K562 (cell line): Measurements from ENCODE around the gene TALDO1. TPM values are rescaled to one million over a fixed set of nuclear protein-coding genes. Genes with fewer than 3 reads are reported as not detected.

Source experiments
- ATAC-seq: fragments of 200-7000 bp; cut with Tn5 transposase; 3 replicates; pipeline ENCODE4 v1.9.1; 2020; ENCODE audit warnings: moderate library complexity
- BruUV-seq: library from RNA; stranded (reverse); fragments of 400-500 nt; replicated peaks from 2 replicates; lab custom pipeline; 2021; lab: Mats Ljungman, UMichigan
- CTCF ChIA-PET: fragments of 300-600 bp; formaldehyde crosslinking; extraction: SDS; loops from one replicate; lab custom pipeline; 2021; ENCODE audit warnings: low intra/inter-chr PET ratio; lab: Yijun Ruan, JAX
- POLR2A ChIA-PET: fragments of 300-600, 350-650 bp; sonication (Branson Sonifier 250); formaldehyde crosslinking; extraction: SDS; loops from one replicate; lab custom pipeline; 2021; ENCODE audit warnings: antibody characterized with exemption, inconsistent platforms; lab: Yijun Ruan, JAX
- DNase-seq, 4 experiments: peaks; one replicate each; pipeline versions ENCODE4 v3.0.0 to v3.0.0-alpha.2; 2011 to 2018; ENCODE audit warnings: low spot score in 3 of 4, mixed read lengths in 3 of 4; ENCODE audit errors: extremely low read depth in 1 of 4
- FAIRE-seq: peaks from 2 replicates; lab custom pipeline; 2011; peaks lifted over from hg19 to GRCh38; lab: Jason Lieb, UNC
- H2AFZ ChIP-seq: 2 replicates; pipeline ENCODE4 v1.6.0; 2011; ENCODE audit warnings: low read depth, low read length, control low read depth, inconsistent platforms
- H3K27ac ChIP-seq: fragments of 200-600 bp; 3 replicates; pipeline ENCODE4 v1.8.0; 2011; ENCODE audit warnings: low read depth, mild to moderate bottlenecking, control low read depth, inconsistent platforms, low read length, moderate library complexity, mixed read lengths; ENCODE audit errors: extremely low read depth
- H3K27me3 ChIP-seq, 2 experiments: fragments of 300-600 bp in 1 of 2; 2 replicates in 1 of 2; 3 replicates in 1 of 2; pipeline versions ENCODE4 v1.6.0 to v1.8.0; 2011; ENCODE audit warnings: inconsistent platforms in 2 of 2, low read length in 2 of 2, mild to moderate bottlenecking in 1 of 2, mixed read lengths in 1 of 2, moderate library complexity in 1 of 2; ENCODE audit not compliant: control insufficient read depth in 2 of 2, insufficient read depth in 2 of 2
- H3K36me3 ChIP-seq: fragments of 300-600 bp; 3 replicates; pipeline ENCODE4 v1.8.0; 2011; ENCODE audit warnings: mild to moderate bottlenecking, low read length, inconsistent platforms; ENCODE audit not compliant: control insufficient read depth, insufficient read depth
- H3K4me1 ChIP-seq, 2 experiments: fragments of 200-600 bp in 1 of 2; replicated peaks in 1 of 2; 2 replicates in 1 of 2; 3 replicates in 1 of 2; pipeline versions ENCODE4 v1.5.1 to v1.8.0; 2011; ENCODE audit warnings: inconsistent platforms in 2 of 2, low read length in 2 of 2, mild to moderate bottlenecking in 1 of 2, mixed read lengths in 1 of 2, moderate library complexity in 1 of 2; ENCODE audit not compliant: control insufficient read depth in 2 of 2, insufficient read depth in 2 of 2
- H3K4me2 ChIP-seq: 2 replicates; pipeline ENCODE4 v1.6.1; 2011; ENCODE audit warnings: low read length, control low read depth, inconsistent platforms, mixed read lengths; ENCODE audit not compliant: insufficient read depth
- H3K4me3 ChIP-seq: fragments of 200-600 bp; sonication (generic), shearing (Covaris generic); 2 replicates; pipeline ENCODE4 v1.5.1; 2016; ENCODE audit warnings: control low read depth, inconsistent platforms
- H3K79me2 ChIP-seq: fragments of 200-600 bp; 3 replicates; pipeline ENCODE4 v1.8.0; 2011; ENCODE audit warnings: low read length, inconsistent platforms; ENCODE audit not compliant: control insufficient read depth, insufficient read depth
- H3K9ac ChIP-seq, 2 experiments: 2 replicates each; pipeline versions ENCODE4 v1.6.0 to v1.6.1; 2011; ENCODE audit warnings: low read depth in 2 of 2, low read length in 2 of 2, control low read depth in 1 of 2, inconsistent platforms in 1 of 2, mild to moderate bottlenecking in 1 of 2, mixed read lengths in 1 of 2; ENCODE audit not compliant: insufficient read depth in 1 of 2
- H3K9me1 ChIP-seq: one replicate; pipeline ENCODE4 v1.6.0; 2011; ENCODE audit warnings: inconsistent platforms, mild to moderate bottlenecking, low read length, moderate library complexity; ENCODE audit not compliant: control insufficient read depth, insufficient read depth
- H3K9me3 ChIP-seq: replicated peaks from 2 replicates; pipeline ENCODE4 v1.5.1; 2011; ENCODE audit warnings: low read depth, low read length, inconsistent platforms; ENCODE audit not compliant: control insufficient read depth, insufficient read depth
- H4K20me1 ChIP-seq: replicated peaks from 2 replicates; pipeline ENCODE4 v1.6.1; 2011; ENCODE audit warnings: low read length, inconsistent platforms, mixed read lengths; ENCODE audit not compliant: control insufficient read depth, insufficient read depth
- SPI1 ChIP-seq: IDR thresholded peaks from 2 replicates; pipeline ENCODE4 v1.6.1; 2011; ENCODE audit warnings: low read depth, low read length, control low read depth, borderline replicate concordance
- ZFX ChIP-seq: sonication (generic); formaldehyde crosslinking; IDR thresholded peaks from 2 replicates; pipeline ENCODE4 v1.8.0; 2022; ENCODE audit warnings: mild to moderate bottlenecking, missing genetic modification reagents, moderate library complexity
- WGBS: fragments of 100-300 bp; shearing (Covaris generic); methylation state at CpG from one replicate; pipeline ENCODE4 v1.1.6; 2016; ENCODE audit warnings: low coverage, mixed read lengths; ENCODE audit not compliant: insufficient coverage; ENCODE audit errors: missing lambda C conversion rate; 5-methylcytosine and 5-hydroxymethylcytosine counted together
- in situ Hi-C: fragments of 300-500 bp; cut with MboI; formaldehyde crosslinking; loops from 4 replicates; pipeline ENCODE4 v1.15.0; 2018; ENCODE audit warnings: inconsistent platforms, mixed read lengths
- intact Hi-C: fragments of 100-400 bp; cut with micrococcal nuclease; formaldehyde crosslinking; loops from 2 replicates; pipeline ENCODE4 v1.14.2; 2022
- polyA plus RNA-seq, 8 experiments: library from polyadenylated mRNA; depleted of rRNA in 4 of 8; stranded (reverse) in 5 of 8; unstranded in 3 of 8; fragments of >200 nt; fragmentation: Nextera tagmentation in 2 of 8; fragmentation: Illumina TruSeq in 1 of 8; extraction: Ambion mirVana in 2 of 8; extraction: Trizol in 1 of 8; gene quantifications; 2 replicates each; pipeline versions ENCODE4 v1.2.1 to v1.2.3, GENCODE V29; 2011 to 2014; ENCODE audit warnings: inconsistent platforms in 1 of 8, missing spikeins in 1 of 8
- total RNA-seq, 7 experiments: library from RNA; depleted of rRNA in 6 of 7; stranded (reverse); fragments of >200 nt in 6 of 7; fragmentation: Illumina TruSeq in 2 of 7; extraction: Trizol in 2 of 7; gene quantifications; 2 replicates each; pipeline versions ENCODE4 v1.2.1 to v1.2.3, GENCODE V29; 2011 to 2021; ENCODE audit warnings: low replicate concordance in 1 of 7
- TF ChIP-seq, protein P1 (sequence below): fragments of 200-800 bp; sonication (Bioruptor generic); IDR thresholded peaks from 2 replicates; pipeline ENCODE4 v1.6.1; 2017; ENCODE audit warnings: missing genetic modification characterization, missing compliant biosample characterization
- TF ChIP-seq, protein P2 (sequence below): fragments of 450-650 bp; IDR thresholded peaks from 2 replicates; pipeline ENCODE4 v1.6.1; 2017; ENCODE audit warnings: antibody characterized with exemption

TALDO1 gene
- total and polyA plus RNA-seq, 9 of the 15 experiments (the other 6 are each of a cell fraction or from before 2014, with no cell fraction given): 260 to 541 (median 441) TPM

DNA sequence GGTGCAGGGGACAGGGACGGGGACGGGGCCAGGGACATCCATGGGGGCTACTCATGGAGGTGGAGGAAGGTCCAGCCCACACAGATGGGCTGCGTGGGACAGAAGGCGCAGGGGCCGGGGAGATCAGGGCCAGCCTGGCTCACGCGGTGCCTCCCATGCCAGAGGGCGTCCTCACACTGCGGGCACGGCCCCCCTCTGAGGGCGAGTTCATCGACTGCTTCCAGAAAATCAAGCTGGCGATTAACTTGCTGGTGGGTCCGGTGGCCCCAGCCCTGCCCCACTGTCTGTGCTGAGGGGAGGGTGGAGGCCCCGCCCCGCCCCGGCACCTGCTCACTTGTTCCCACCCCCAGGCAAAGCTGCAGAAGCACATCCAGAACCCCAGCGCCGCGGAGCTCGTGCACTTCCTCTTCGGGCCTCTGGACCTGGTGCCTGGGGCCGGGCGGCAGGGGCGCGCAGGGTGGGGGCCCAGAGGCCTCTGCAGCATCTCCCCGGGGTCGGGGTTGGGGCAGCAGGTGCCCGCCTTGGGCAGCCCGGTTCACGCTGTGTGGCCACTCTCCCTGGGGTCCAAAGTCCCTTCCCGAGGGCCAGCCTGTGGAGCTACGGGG is 25.4 kb upstream of the TALDO1 start:
- TF ChIP-seq SPI1 (peak; percentile 92), ZFX (CRISPR knock-in tag) (0 out of 2 replicates have a peak, but pooled peaks have one; percentile 24)
- TF ChIP-seq, protein P1, sequence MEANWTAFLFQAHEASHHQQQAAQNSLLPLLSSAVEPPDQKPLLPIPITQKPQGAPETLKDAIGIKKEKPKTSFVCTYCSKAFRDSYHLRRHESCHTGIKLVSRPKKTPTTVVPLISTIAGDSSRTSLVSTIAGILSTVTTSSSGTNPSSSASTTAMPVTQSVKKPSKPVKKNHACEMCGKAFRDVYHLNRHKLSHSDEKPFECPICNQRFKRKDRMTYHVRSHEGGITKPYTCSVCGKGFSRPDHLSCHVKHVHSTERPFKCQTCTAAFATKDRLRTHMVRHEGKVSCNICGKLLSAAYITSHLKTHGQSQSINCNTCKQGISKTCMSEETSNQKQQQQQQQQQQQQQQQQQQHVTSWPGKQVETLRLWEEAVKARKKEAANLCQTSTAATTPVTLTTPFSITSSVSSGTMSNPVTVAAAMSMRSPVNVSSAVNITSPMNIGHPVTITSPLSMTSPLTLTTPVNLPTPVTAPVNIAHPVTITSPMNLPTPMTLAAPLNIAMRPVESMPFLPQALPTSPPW (CRISPR knock-in tag): peak; percentile 20; the same call in 1 of the 2 replicates
- TF ChIP-seq, protein P2, sequence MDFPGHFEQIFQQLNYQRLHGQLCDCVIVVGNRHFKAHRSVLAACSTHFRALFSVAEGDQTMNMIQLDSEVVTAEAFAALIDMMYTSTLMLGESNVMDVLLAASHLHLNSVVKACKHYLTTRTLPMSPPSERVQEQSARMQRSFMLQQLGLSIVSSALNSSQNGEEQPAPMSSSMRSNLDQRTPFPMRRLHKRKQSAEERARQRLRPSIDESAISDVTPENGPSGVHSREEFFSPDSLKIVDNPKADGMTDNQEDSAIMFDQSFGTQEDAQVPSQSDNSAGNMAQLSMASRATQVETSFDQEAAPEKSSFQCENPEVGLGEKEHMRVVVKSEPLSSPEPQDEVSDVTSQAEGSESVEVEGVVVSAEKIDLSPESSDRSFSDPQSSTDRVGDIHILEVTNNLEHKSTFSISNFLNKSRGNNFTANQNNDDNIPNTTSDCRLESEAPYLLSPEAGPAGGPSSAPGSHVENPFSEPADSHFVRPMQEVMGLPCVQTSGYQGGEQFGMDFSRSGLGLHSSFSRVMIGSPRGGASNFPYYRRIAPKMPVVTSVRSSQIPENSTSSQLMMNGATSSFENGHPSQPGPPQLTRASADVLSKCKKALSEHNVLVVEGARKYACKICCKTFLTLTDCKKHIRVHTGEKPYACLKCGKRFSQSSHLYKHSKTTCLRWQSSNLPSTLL: no peak
- intact Hi-C loops (loop anchor here (2.0 kb wide), 2 partner anchors 25 to 59 kb away; no protein-coding TSS in a partner anchor), in situ Hi-C loops (no loop called here)
- no peak for FAIRE-seq
- BruUV-seq: no TSS peak
- peak; percentile 36 for ATAC-seq
- no peaks in the 10 kb centered on the region; the same call in 1 of the 2 replicates for H4K20me1 ChIP-seq
- no peak overlapping the region for H2AFZ ChIP-seq
- H3K4me1 ChIP-seq: peaks cover 19 to 71% of the 10 kb centered on the region in 2 experiments
- WGBS: 15% methylated on average over 24 of the region's 33 CpGs
- H3K27me3 ChIP-seq: no peaks in the 10 kb centered on the region; a peak in 1 of 5 replicates
- no peak overlapping the region for H3K27ac ChIP-seq
- ChIA-PET CTCF (interaction anchor here (0.6 to 2.9 kb wide), 4 partner anchors 26 to 203 kb away, joined by 3 to 16 read pairs (median 7); partner anchors contain the start of gene TMEM80), POLR2A (interaction anchor here (1.0 to 1.4 kb wide), 3 partner anchors 9 to 28 kb away, joined by 3 to 5 read pairs (median 3); no protein-coding TSS in a partner anchor)
- H3K4me2 ChIP-seq: no peak overlapping the region
- no peaks in the 10 kb centered on the region; the same call in 2 of the 3 replicates for H3K79me2 ChIP-seq
- no peak overlapping the region for H3K4me3 ChIP-seq
- H3K9ac ChIP-seq: peak overlapping the region in 1 of 2 experiments; percentile 76; a peak in 1 of 4 replicates
- no peaks in the 10 kb centered on the region for H3K9me1 ChIP-seq
- H3K9me3 ChIP-seq: no peaks in the 10 kb centered on the region
- peak; percentile 43 to 53 (median 51) for DNase-seq
- H3K36me3 ChIP-seq: no peaks in the 10 kb centered on the region
